MM.1S (cell line): ENCODE measurements around the gene ALPG.

ENCODE experiments used
- CTCF ChIP-seq: fragments of 300-600 bp; sonication (generic); IDR thresholded peaks from 2 replicates; pipeline ENCODE4 v1.5.1; 2016; ENCODE audit warnings: antibody characterized with exemption, low read length, mixed read lengths
- EZH2 ChIP-seq: fragments of 300-600 bp; sonication (generic); optimal IDR thresholded peaks from 2 replicates; pipeline ENCODE3; 2017; ENCODE audit warnings: low read depth, mild to moderate bottlenecking, antibody characterized with exemption, low read length, mixed read lengths
- EZH2phosphoT487 ChIP-seq: fragments of 300-600 bp; sonication (generic); IDR thresholded peaks from 2 replicates; pipeline ENCODE4 v1.6.1; 2018; ENCODE audit warnings: antibody characterized with exemption, low read length

DNA sequence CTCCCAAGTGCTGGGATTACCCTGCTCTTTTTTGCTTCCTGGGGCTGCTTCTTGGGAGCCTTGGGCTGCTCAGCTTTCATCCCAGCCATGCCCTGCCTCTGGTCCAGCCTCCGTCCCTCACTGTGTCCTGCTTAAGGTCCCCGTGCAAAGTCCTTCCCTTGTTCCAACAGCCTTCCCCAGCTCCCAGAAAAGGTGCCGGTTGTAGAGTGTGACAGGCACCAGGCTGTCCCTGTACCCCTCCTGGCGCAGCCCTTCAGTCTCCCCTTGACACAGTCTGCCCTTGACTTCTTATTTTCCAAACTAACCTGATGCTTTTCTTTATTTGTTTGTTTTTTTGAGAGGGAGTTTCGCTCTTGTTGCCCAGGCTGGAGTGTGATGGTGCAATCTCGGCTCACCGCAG lies 29.2 kb downstream of the ALPG start:
- TF ChIP-seq EZH2 (no peak), CTCF (no peak), EZH2phosphoT487 (no peak)
